HepG2 (cell line): ENCODE data around the gene PLCXD1.

Experiments used
- CBX1 ChIP-seq: IDR thresholded peaks from one replicate; pipeline ENCODE4 v1.6.1; 2016; ENCODE audit warnings: antibody characterized with exemption, low read depth
- CENPX ChIP-seq: sonication (generic); formaldehyde crosslinking; IDR thresholded peaks from 2 replicates; pipeline ENCODE4 v1.9.0; 2021; ENCODE audit warnings: mild to moderate bottlenecking, missing genetic modification reagents, moderate library complexity
- NFE2L1 ChIP-seq: sonication (generic); formaldehyde crosslinking; IDR thresholded peaks from 2 replicates; pipeline ENCODE4 v1.4.0; 2020; ENCODE audit warnings: missing genetic modification reagents, mild to moderate bottlenecking, borderline replicate concordance
- NR3C1 ChIP-seq: sonication (generic); formaldehyde crosslinking; IDR thresholded peaks from 2 replicates; pipeline ENCODE4 v1.4.0; 2020; ENCODE audit warnings: missing genetic modification reagents
- RFX5 ChIP-seq: IDR thresholded peaks from 2 replicates; pipeline ENCODE4 v1.6.1; 2011; ENCODE audit warnings: low read depth, low read length, improper control_type of control experiment
- STAG1 ChIP-seq: sonication (generic); formaldehyde crosslinking; IDR thresholded peaks from 2 replicates; pipeline ENCODE4 v1.4.0; 2020; ENCODE audit warnings: missing genetic modification reagents
- TAF1 ChIP-seq: sonication (generic); formaldehyde crosslinking; IDR thresholded peaks from 2 replicates; pipeline ENCODE4 v1.4.0; 2020; ENCODE audit warnings: missing genetic modification reagents
- ZEB1 ChIP-seq: IDR thresholded peaks from 2 replicates; pipeline ENCODE4 v1.6.1; 2012; ENCODE audit warnings: mild to moderate bottlenecking, low read depth, inconsistent platforms; ENCODE audit not compliant: insufficient replicate concordance
- ZNF251 ChIP-seq: sonication (generic); formaldehyde crosslinking; IDR thresholded peaks from 2 replicates; pipeline ENCODE4 v1.9.0; 2021; ENCODE audit warnings: mild to moderate bottlenecking, missing genetic modification reagents
- ZNF720 ChIP-seq: sonication (generic); formaldehyde crosslinking; IDR thresholded peaks from 2 replicates; pipeline ENCODE4 v1.4.0; 2020; ENCODE audit warnings: missing genetic modification reagents
- TF ChIP-seq, protein P1 (sequence below): sonication (generic); formaldehyde crosslinking; IDR thresholded peaks from 2 replicates; pipeline ENCODE4 v1.5.1; 2020; ENCODE audit warnings: missing genetic modification reagents, mild to moderate bottlenecking, borderline replicate concordance
- TF ChIP-seq, protein P2 (sequence below): sonication (generic); formaldehyde crosslinking; IDR thresholded peaks from 2 replicates; pipeline ENCODE4 v1.5.0; 2020; ENCODE audit warnings: mild to moderate bottlenecking, missing genetic modification reagents, moderate library complexity
- TF ChIP-seq, protein P3 (sequence below): sonication (generic); formaldehyde crosslinking; IDR thresholded peaks from 2 replicates; pipeline ENCODE4 v1.8.1; 2023; ENCODE audit warnings: missing genetic modification reagents, mild to moderate bottlenecking, borderline replicate concordance
- TF ChIP-seq, protein P4 (sequence below): sonication (generic); formaldehyde crosslinking; IDR thresholded peaks from 2 replicates; pipeline ENCODE4 v1.4.0; 2020; ENCODE audit warnings: mild to moderate bottlenecking, missing genetic modification reagents

DNA sequence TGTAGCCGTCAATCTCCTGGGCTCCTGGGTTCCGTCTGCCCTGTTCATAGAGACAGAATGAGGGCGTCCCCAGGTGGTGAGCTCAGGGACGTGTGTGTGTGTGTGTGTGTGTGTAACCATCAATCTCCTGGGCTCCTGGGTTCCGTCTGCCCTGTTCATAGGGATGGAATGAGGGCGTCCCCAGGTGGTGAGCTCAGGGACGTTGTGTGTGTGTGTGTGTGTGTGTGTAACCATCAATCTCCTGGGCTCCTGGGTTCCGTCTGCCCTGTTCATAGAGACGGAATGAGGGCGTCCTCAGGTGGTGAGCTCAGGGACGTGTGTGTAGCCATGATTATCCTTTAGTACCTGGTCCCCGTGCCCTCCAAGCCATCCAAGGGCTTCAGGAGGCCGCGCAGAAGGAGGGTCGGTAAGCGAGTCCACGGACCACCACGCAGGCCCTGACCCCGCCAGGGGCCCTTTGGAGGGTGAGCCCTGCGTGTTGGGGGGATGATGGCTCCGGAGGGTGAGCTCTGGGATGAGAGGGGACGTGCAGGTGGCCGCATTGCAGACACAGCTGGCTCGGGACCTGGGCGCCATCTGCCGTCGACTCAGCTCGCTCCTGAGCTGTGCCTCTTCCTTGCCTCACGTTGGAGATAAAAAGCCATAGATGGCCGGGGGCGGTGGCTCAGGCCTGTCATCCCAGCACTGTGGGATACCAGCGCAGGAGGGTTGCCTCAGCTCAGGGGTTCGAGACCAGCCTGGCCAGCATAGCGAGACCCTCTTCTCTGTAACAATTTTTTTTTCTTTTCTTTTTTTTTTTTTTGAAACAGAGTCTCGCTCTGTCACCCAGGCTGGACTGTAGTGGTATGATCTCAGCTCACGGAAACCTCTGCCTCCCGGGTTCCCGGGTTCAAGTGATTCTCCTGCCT lies 42.8 kb downstream of the PLCXD1 start:
- TF ChIP-seq, protein P1, sequence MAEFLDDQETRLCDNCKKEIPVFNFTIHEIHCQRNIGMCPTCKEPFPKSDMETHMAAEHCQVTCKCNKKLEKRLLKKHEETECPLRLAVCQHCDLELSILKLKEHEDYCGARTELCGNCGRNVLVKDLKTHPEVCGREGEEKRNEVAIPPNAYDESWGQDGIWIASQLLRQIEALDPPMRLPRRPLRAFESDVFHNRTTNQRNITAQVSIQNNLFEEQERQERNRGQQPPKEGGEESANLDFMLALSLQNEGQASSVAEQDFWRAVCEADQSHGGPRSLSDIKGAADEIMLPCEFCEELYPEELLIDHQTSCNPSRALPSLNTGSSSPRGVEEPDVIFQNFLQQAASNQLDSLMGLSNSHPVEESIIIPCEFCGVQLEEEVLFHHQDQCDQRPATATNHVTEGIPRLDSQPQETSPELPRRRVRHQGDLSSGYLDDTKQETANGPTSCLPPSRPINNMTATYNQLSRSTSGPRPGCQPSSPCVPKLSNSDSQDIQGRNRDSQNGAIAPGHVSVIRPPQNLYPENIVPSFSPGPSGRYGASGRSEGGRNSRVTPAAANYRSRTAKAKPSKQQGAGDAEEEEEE (CRISPR knock-in tag) = no peak
- TF ChIP-seq TAF1 (CRISPR knock-in tag) = no peak
- TF ChIP-seq, protein P2, sequence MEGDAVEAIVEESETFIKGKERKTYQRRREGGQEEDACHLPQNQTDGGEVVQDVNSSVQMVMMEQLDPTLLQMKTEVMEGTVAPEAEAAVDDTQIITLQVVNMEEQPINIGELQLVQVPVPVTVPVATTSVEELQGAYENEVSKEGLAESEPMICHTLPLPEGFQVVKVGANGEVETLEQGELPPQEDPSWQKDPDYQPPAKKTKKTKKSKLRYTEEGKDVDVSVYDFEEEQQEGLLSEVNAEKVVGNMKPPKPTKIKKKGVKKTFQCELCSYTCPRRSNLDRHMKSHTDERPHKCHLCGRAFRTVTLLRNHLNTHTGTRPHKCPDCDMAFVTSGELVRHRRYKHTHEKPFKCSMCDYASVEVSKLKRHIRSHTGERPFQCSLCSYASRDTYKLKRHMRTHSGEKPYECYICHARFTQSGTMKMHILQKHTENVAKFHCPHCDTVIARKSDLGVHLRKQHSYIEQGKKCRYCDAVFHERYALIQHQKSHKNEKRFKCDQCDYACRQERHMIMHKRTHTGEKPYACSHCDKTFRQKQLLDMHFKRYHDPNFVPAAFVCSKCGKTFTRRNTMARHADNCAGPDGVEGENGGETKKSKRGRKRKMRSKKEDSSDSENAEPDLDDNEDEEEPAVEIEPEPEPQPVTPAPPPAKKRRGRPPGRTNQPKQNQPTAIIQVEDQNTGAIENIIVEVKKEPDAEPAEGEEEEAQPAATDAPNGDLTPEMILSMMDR (CRISPR knock-in tag) = peak; percentile 83
- TF ChIP-seq ZNF720 (CRISPR knock-in tag) = no peak
- TF ChIP-seq, protein P3, sequence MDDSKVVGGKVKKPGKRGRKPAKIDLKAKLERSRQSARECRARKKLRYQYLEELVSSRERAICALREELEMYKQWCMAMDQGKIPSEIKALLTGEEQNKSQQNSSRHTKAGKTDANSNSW = no peak
- no peak for TF ChIP-seq CBX1
- no peak for TF ChIP-seq ZEB1
- no peak for TF ChIP-seq ZNF251 (CRISPR knock-in tag)
- no peak for TF ChIP-seq NFE2L1 (CRISPR knock-in tag)
- peak; percentile 69 for TF ChIP-seq STAG1 (CRISPR knock-in tag)
- no peak for TF ChIP-seq CENPX (CRISPR knock-in tag)
- TF ChIP-seq, protein P4, sequence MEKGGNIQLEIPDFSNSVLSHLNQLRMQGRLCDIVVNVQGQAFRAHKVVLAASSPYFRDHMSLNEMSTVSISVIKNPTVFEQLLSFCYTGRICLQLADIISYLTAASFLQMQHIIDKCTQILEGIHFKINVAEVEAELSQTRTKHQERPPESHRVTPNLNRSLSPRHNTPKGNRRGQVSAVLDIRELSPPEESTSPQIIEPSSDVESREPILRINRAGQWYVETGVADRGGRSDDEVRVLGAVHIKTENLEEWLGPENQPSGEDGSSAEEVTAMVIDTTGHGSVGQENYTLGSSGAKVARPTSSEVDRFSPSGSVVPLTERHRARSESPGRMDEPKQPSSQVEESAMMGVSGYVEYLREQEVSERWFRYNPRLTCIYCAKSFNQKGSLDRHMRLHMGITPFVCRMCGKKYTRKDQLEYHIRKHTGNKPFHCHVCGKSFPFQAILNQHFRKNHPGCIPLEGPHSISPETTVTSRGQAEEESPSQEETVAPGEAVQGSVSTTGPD (CRISPR knock-in tag) = no peak
- no peak for TF ChIP-seq NR3C1 (CRISPR knock-in tag)
- TF ChIP-seq RFX5 = no peak
